ENCODE measurements around the gene TAAR5.
"Not testable (repeated sequence)": the region's sequence is repeated elsewhere in the genome, so short reads cannot be mapped to it uniquely, and the experiment has no call there.

- TF ChIP-seq, protein P1, sequence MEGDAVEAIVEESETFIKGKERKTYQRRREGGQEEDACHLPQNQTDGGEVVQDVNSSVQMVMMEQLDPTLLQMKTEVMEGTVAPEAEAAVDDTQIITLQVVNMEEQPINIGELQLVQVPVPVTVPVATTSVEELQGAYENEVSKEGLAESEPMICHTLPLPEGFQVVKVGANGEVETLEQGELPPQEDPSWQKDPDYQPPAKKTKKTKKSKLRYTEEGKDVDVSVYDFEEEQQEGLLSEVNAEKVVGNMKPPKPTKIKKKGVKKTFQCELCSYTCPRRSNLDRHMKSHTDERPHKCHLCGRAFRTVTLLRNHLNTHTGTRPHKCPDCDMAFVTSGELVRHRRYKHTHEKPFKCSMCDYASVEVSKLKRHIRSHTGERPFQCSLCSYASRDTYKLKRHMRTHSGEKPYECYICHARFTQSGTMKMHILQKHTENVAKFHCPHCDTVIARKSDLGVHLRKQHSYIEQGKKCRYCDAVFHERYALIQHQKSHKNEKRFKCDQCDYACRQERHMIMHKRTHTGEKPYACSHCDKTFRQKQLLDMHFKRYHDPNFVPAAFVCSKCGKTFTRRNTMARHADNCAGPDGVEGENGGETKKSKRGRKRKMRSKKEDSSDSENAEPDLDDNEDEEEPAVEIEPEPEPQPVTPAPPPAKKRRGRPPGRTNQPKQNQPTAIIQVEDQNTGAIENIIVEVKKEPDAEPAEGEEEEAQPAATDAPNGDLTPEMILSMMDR (IDR thresholded peaks at IDR 0.05; ENCODE audit: low read depth, low read length), result not testable (repeated sequence)
- not testable (repeated sequence) for TF ChIP-seq POLR2A (IDR thresholded peaks at IDR 0.05; ENCODE audit: extremely low read depth, insufficient read length); MAX (IDR thresholded peaks at IDR 0.05; ENCODE audit: low read depth, low read length)
These were observed 45.7 kb upstream of the TAAR5 start for GRCh38 chr6:132635288-132635687.
